ENCODE measurements around the gene LUM. TPM values are rescaled to one million over a fixed set of nuclear protein-coding genes. Genes with fewer than 3 reads are reported as not detected.

Gene LUM
- total RNA-seq, 1 experiment from 2014 or later: not detected

- Histone ChIP-seq H2BK20ac (ENCODE audit: low read depth, low read length, poor library complexity, severe bottlenecking) (no peak overlapping the region), H3T11ph (ENCODE audit: low read length) (no peak overlapping the region), H3K9me3 (ENCODE audit: control insufficient read depth, low read depth, low read length) (no peaks in the 10 kb centered on the region), H4K5ac (ENCODE audit: insufficient read length, low read depth, low read length) (no peak overlapping the region), H2BK15ac (ENCODE audit: low read depth, low read length) (no peak overlapping the region), H2BK120ac (ENCODE audit: low read depth, low read length, poor library complexity, severe bottlenecking) (no peak overlapping the region), H3K9ac (ENCODE audit: extremely low read depth, insufficient read length, low read length) (no peak overlapping the region), H3K4me2 (ENCODE audit: insufficient read depth, insufficient read length, low read length) (no peak overlapping the region), H4K91ac (ENCODE audit: insufficient read length, low read depth, low read length) (no peak overlapping the region), H3K18ac (ENCODE audit: insufficient read length, low read depth, low read length) (no peak overlapping the region), H3K23ac (ENCODE audit: insufficient read length, low read depth, low read length) (no peak overlapping the region), H3K79me1 (ENCODE audit: insufficient read depth, low read depth, low read length, poor library complexity, severe bottlenecking) (no peaks in the 10 kb centered on the region), H4K8ac (replicated peaks; ENCODE audit: insufficient read length, low read depth, low read length) (no peak overlapping the region), H2AFZ (ENCODE audit: low read length) (no peak overlapping the region), H3K56ac (ENCODE audit: insufficient read length, low read depth, low read length) (no peak overlapping the region), H2BK12ac (ENCODE audit: insufficient read length, low read depth, low read length) (no peak overlapping the region), H4K20me1 (ENCODE audit: control insufficient read depth, insufficient read depth, insufficient read length) (no peaks in the 10 kb centered on the region), H3K27me3 (ENCODE audit: insufficient read depth, low read length) (no peaks in the 10 kb centered on the region), H3K79me2 (ENCODE audit: insufficient read depth, low read length) (no peaks in the 10 kb centered on the region), H3K4ac (ENCODE audit: low read depth, low read length) (no peak overlapping the region), H3K23me2 (ENCODE audit: insufficient read length, low read depth, low read length, poor library complexity, severe bottlenecking) (no peaks in the 10 kb centered on the region), H3K14ac (ENCODE audit: insufficient read depth, low read length) (no peak overlapping the region), H3K27ac (ENCODE audit: insufficient read length, low read depth, low read length) (no peak overlapping the region), H2AK5ac (ENCODE audit: insufficient read length, low read length) (no peak overlapping the region), H2BK5ac (ENCODE audit: insufficient read length, low read length) (no peak overlapping the region), H3K4me1 (ENCODE audit: insufficient read depth, low read length) (no peaks in the 10 kb centered on the region)
- H3K9me3 Mint-ChIP-seq: peaks cover 11 to 12% of the 10 kb centered on the region in 2 experiments
- no peak overlapping the region for H3K4me3 Mint-ChIP-seq
- H3K4me1 Mint-ChIP-seq: no peaks in the 10 kb centered on the region
- WGBS (ENCODE audit: extremely low coverage, insufficient read length, low lambda C conversion rate): no CpG with 5 or more reads among the region's 1 CpG
- H3K27ac Mint-ChIP-seq: no peak overlapping the region
- no peak for DNase-seq
- H3K36me3 Mint-ChIP-seq (ENCODE audit: insufficient read depth in 1 of 3, low read depth in 3 of 3): peaks cover 4 to 12% (median 11%) of the 10 kb centered on the region in 3 experiments; a peak in 6 of 7 replicates
- no peak for TF ChIP-seq CTCF (conservative IDR thresholded peaks at IDR 0.05)
- H3K27me3 Mint-ChIP-seq (ENCODE audit: low read depth): no peaks in the 10 kb centered on the region
Observed at GRCh38 chr12:91094957-91095356, 16.3 kb downstream of the LUM start.

Measured in H9 (cell line).